ENCODE results near the gene ERI3.

The ERI3 gene, protein sequence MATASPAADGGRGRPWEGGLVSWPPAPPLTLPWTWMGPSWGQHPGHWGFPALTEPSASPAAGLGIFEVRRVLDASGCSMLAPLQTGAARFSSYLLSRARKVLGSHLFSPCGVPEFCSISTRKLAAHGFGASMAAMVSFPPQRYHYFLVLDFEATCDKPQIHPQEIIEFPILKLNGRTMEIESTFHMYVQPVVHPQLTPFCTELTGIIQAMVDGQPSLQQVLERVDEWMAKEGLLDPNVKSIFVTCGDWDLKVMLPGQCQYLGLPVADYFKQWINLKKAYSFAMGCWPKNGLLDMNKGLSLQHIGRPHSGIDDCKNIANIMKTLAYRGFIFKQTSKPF

GRCh38 chr1:44354840-44355581 is at the start of gene ERI3:
Gene ERI3 (minus strand): TSS chr1:44355257. CDS start chr1:44355026, 231 bp downstream.
- in situ Hi-C loops (cut with MboI; ENCODE audit: low sequenced_read_pairs): no loop called here

GRCh38 chr1:44401256-44402228 is 46.5 kb upstream of the ERI3 start:
- in situ Hi-C loops (cut with MboI; ENCODE audit: low sequenced_read_pairs): no loop called here

DNA sequence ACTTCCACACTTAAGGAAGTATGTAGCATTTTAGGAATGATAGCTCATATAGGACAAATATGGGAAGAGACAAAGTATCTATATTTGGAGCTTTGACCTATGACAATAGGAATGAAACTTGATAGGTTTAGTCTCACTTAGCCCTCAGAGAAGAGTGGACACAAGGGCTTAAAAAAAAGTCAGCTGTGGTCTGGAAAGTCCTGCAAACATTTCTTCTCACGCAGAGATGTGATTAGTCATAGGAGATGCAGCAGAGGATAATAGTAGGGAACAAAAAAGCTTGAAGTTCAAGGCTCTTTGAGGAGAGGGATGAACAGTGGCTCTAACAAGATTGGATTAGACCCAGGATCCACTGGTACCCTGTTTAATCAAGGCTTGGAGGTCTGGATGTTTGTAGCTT is 35.2 kb upstream of the ERI3 start:
- in situ Hi-C loops (cut with MboI; ENCODE audit: low sequenced_read_pairs): no loop called here

DNA sequence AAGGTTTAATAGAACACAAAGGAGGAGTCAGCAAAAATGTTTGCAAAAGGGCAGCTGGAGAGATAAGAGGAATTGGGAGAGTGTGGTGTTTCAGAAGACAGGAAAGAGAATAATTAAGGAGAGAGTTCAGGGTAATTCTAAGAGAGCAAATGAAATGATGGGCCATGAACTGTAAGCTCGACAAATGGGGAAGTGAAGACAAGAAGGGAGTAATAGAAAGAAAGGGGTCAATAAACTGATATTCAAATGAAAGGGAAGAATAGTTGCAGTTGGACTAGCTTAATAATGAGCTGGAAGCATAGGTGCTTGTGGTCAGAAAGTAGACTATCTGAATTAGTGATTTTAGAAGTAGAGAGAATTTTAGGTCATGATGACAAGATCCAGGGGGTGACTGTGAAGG is 34.4 kb upstream of the ERI3 start:
- in situ Hi-C loops (cut with MboI; ENCODE audit: low sequenced_read_pairs): no loop called here

DNA sequence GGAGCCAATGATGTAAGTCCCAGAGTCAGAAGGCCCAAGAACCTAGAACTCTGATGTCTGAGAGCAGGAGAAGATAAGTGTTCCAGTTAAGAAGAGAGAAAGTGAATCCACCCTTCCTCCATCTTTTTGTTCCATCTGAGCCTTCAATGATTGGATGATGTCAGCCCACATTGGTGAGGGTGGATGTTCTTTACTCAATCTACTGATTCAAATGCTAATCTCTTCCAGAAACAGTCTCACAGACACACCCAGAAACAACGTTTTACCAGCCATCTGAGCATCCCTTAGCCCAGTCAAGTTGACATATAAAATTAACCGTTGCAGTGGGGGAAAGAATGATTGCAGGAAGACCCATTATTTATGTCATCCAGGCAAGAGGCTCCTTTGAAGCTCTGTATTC is 33.5 kb upstream of the ERI3 start:
- in situ Hi-C loops (cut with MboI; ENCODE audit: low sequenced_read_pairs): no loop called here

- in situ Hi-C loops (cut with MboI; ENCODE audit: low sequenced_read_pairs): no loop called here
Observed at GRCh38 chr1:44380666-44381177, 25.7 kb upstream of the ERI3 start.

DNA sequence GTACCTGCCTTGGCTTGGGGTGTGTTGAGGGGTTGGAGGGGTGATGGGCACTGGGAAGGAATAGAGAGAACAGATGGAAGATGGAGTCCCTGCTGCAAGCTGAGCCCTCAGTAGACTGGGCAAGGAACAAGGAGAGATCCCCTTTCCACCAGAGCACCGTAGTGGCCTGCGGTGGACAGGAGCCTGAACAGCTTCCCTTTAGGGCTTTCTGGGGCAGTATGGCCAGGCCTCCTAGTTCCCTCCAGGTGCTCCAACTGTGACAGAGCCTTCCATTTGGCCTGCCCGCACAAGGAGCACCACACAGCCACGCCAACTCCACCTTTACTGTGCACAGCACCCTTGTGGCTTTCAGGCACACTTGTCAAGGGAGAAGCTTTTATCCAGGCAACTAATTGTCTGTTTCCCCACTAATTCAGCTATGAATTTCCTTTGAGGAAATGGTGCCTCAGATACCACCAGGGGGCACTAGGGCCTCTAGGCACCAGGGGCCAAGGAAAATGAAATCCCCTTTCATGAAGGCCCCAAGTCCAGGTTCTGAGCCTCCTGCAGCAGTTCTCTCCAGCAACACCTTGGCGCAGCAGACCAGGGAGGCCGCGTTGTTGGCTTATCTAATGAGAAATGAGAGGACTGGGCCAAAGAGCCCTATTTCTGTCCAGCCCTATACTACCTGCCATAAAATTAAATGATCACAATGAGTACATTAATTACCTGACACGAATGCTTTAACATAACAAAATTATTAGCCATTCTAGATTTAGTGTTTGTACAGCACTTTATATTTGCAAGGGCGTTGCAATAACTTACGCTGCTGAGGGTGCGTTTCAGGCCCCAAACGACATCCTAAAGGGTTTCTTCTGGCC is 23.1 kb upstream of the ERI3 start:
- in situ Hi-C loops (cut with MboI; ENCODE audit: low sequenced_read_pairs): no loop called here

GRCh38 chr1:44375547-44375946 is 20.5 kb upstream of the ERI3 start:
- in situ Hi-C loops (cut with MboI; ENCODE audit: low sequenced_read_pairs): no loop called here

DNA sequence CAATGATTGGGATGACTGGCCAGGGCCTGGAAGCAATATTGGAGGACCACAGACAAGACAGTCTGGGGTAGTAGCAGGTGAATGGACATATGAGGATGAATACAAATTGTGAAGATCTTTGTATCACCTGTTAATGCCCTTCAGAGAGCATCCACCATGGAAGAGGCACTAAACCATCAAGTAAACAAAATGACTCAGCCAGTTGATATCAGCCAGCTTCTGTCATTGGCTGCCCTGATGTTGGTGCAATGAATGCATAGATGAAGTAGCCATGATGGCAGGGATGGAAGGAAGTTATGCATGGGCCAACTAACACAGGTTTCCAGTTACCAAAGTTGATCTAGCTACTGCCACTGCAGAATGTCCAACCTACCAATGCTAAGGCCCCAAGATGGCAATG is 16.1 kb upstream of the ERI3 start:
- in situ Hi-C loops (cut with MboI; ENCODE audit: low sequenced_read_pairs): no loop called here

DNA sequence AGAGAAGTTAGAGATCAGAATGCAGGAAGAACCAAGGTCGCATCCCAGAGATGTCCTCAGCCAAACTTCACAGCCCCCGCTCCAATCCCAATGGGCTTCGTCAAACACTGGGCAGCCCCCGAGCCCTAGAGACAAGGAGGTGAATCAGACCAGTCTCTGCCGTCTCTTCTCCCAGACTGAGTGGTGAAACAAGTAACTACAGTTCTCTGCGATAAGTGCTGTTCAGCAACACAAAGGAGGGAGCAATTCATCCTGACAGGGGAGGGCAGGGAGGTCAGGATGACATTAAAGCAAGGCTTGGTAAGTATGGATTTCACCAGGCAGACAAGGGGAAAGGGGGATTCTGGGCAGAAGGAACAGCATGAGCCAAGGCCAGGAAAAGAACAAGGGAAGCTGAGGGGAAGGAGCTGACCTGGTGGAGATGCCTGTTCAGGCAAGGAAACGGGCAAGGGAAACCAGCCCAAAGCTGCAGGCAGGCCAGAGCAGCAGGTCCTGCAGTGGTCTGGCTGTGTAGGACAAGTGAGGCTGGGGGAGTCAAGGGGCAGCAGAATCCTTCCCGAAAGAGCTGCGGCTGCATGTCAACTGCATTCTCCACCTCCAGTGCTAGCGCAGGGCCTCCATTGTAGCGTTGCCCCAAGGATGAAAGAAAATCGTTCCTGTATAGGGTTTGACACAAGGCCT is 13.6 kb upstream of the ERI3 start:
- in situ Hi-C loops (cut with MboI; ENCODE audit: low sequenced_read_pairs): no loop called here

GRCh38 chr1:44367944-44368343 is 12.9 kb upstream of the ERI3 start:
- in situ Hi-C loops (cut with MboI; ENCODE audit: low sequenced_read_pairs): no loop called here

DNA sequence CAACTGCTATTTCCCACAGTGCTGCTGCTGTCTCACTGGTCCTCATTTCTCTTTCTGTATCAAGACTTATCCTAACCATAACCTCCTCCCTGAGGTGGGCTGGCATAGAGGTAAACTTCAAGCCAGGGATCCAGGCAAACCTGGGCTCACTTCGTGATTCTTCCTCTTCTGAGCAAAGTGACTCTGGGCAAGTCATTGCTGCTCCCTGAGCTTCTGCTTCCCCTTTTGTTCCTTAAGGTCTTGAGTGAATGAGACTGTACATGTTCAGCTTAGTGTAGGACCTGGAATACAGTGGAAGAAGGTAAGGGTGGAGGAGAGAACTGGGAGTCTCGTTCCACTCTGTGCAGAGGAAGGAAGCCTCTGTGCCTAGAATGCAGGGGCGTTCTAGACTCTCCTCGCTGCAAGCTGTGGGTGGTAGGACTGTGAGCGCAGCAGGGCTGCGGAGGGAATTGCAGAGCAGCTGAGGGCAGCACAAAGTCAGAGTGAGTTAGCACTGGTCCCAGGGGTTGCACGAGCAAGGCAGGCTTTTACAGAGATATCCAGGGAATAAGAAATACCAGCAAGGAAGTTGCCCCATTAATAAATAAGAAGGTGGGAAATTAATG is 11.4 kb upstream of the ERI3 start:
- in situ Hi-C loops (cut with MboI; ENCODE audit: low sequenced_read_pairs): no loop called here

DNA sequence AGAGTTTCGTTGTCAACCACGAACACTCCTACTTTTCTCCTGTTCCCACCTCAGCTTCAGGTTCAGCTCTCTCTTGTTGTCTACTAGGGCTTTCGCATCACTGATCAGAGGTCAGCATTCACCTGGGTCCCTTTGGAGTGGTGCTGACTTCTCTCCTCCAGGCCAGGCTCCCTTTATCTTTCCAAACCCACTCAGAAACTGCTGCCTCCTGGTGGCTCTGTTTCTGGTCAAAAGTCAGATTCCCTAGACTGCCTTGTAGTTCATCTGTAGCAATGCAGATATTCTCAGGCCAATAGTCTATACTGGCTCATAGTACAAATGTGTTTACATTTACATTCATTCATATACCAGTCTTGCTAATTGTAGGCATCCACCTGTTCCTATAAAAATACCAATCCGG is 6.4 kb upstream of the ERI3 start:
- in situ Hi-C loops (cut with MboI; ENCODE audit: low sequenced_read_pairs): no loop called here

GRCh38 chr1:44359234-44359935 is 4.3 kb upstream of the ERI3 start:
- in situ Hi-C loops (cut with MboI; ENCODE audit: low sequenced_read_pairs): no loop called here

- in situ Hi-C loops (cut with MboI; ENCODE audit: low sequenced_read_pairs): no loop called here
Observed at GRCh38 chr1:44357710-44358109, 2.7 kb upstream of the ERI3 start.

DNA sequence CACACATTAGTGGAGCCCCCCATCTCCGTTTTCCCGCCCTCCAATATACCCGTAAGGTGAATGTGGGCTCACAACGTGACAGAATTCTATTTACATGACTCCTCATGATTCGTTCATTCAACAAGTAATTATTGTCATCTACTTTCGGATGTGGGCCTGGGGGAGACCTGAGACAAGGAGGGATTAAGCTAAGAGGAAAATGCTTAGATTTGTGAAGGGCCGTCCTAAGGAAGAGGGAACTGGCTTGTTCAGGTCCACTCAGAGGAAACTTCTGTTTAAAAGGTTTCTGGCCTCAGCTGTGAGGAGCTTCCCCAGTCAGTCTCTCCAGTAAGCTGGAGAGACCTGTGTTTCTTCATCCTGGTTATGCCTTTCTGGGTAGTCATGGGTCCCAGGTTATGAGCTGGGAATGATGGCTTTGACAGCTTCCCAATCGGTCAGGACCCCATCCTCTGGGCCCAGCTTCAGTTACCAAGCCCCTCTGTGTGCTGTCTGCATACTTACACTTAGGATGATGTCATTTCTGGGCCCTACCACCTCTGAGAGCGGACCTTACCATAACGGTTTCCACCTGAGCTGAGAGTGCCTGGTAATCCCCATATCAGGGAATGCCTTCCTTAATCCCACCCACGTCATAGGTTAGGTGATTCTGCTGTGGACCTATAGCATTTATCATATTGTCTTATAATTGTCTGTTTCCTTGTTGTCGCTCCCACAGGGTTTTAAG is 687 bp upstream of the ERI3 start:
- in situ Hi-C loops (cut with MboI; ENCODE audit: low sequenced_read_pairs): no loop called here

- in situ Hi-C loops (cut with MboI; ENCODE audit: low sequenced_read_pairs): no loop called here
Observed at GRCh38 chr1:44354268-44354839, 703 bp downstream of the ERI3 start.

DNA sequence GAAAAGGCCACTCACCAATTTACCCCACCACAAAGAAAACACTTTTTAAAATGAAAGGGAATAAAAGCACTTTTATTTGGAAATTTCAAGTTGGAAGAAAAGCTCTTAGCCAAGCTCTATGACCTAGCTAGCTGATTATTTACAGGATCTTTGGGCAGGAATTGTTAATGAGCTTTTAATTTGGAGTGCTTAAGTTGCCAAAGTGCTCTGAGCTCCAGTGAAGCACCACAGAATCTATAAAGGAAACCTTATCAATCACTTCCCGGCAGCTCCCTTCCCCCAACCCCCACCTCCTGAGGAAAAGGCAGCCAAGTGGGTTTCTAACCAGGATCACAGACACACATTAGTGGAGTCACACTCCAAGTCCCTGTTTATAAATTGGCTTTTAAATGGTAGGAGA is 1.5 kb downstream of the ERI3 start:
- in situ Hi-C loops (cut with MboI; ENCODE audit: low sequenced_read_pairs): no loop called here
